ENCODE results near the gene CORO2B.

Gene CORO2B

DNA sequence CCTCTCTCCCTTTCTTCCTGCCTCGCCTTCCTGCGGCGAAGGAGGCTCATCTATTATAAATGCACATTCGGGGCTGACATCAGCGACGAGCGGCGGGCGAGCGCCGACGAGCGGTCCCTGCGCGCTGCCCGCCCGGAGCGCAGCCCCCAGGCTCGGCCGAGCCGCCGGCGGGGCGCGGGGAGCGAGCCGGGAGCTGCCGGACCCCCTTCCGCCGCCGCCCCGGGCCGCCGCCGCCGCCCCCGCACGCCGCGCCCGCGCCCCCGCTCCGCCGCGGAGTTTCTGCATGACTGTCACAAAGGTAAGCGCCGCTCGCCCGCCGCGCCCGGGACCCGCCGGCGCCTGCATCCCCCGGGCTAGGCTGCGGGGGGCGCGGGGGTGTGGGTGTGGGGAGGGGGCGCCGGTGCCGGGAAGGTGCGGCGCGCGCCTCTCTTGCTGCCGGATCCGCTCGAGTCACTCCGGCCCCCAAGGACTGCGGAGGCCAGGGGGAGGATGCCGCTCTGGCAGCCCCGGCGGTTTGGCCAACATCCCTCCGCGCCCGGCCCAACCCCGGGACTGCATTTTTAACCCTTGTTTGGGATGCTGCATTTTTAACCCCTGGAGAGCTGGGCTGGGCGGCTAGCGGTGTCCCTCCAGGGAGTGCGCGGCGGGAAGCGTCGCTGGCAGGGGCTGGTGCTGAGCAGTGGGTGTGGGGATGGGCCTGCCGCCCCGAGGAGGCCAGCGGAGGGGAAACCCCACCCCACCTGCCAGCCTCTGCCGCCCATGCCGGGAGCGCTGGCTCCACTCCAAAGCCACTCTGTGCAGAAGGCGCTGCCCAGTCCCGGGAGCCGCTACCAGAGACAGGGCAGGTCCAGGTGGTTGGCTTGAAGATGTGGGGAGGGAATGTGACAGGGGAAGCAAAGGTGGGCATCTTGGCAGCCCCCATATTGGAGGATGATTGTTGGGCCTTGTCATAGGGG lies at the start of gene CORO2B:
Gene CORO2B (plus strand): TSS at position 14 of the 956 bp plus-strand sequence. CDS start 270 bp downstream, at position 284.
- no peaks in the 10 kb centered on the region for H3K36me3 ChIP-seq (ENCODE audit: control insufficient read depth, insufficient read depth, low read length)
- no peak within 1 kb of the TSS for H3K9ac ChIP-seq (ENCODE audit: low read length)
- peak within 1 kb of the TSS; percentile 60 for H3K4me3 ChIP-seq (ENCODE audit: low read length)
- H3K4me1 ChIP-seq (ENCODE audit: control insufficient read depth, insufficient read depth, low read length) = no peaks in the 10 kb centered on the region
- H3K27me3 ChIP-seq (ENCODE audit: control insufficient read depth, insufficient read depth, low read length) = peaks cover 16% of the 10 kb centered on the region
- peak within 1 kb of the TSS; percentile 23 for H3K27ac ChIP-seq (ENCODE audit: low read depth, low read length)

DNA sequence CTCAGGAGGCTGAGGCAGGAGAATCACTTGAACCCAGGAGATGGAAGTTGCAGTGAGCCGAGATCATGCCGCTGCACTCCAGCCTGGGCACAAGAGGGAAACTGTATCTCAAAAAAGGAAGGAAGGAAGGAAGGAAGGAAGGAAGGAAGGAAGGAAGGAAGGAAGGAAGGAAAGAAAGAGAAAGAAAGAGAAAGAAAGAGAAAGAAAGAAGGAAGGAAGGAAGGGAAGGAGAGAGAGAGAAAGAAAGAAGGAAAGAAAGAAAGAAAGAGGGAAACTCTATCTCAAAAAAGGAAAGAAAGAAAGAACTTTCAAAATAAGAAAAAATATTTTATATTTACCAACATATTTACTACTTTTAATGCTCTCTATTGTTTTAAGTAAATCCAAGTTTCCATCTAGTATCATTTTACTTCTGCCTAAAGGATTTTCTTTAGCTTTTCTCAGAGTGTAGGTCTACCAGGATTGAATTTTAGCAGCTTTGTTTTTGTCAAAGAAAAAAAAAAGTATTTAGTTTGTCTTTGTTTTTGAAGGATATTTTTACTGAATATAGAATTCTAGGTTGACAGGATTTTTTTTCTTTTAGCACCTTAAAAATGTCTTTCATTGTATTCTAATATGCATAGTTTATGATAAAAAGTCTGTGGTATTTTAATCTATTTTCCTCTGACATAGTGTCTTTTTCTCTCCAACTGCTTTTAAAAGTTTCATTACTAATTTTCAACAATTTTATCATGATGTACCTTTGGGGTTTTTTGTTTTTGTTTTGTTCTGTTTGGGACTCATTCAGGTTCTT lies 47.2 kb upstream of the CORO2B start:
- no peak overlapping the region for H3K9ac ChIP-seq (ENCODE audit: low read length)
- peaks cover 4% of the 10 kb centered on the region for H3K27me3 ChIP-seq (ENCODE audit: control insufficient read depth, insufficient read depth, low read length)
- H3K4me3 ChIP-seq (ENCODE audit: low read length) = no peak overlapping the region
- H3K36me3 ChIP-seq (ENCODE audit: control insufficient read depth, insufficient read depth, low read length) = no peaks in the 10 kb centered on the region
- H3K4me1 ChIP-seq (ENCODE audit: control insufficient read depth, insufficient read depth, low read length) = no peaks in the 10 kb centered on the region
- no peak overlapping the region for H3K27ac ChIP-seq (ENCODE audit: low read depth, low read length)

- Histone ChIP-seq H3K9ac (ENCODE audit: low read length) (no peak overlapping the region), H3K4me1 (ENCODE audit: control insufficient read depth, insufficient read depth, low read length) (no peaks in the 10 kb centered on the region), H3K27me3 (ENCODE audit: control insufficient read depth, insufficient read depth, low read length) (peaks cover 4% of the 10 kb centered on the region), H3K36me3 (ENCODE audit: control insufficient read depth, insufficient read depth, low read length) (no peaks in the 10 kb centered on the region), H3K4me3 (ENCODE audit: low read length) (no peak overlapping the region), H3K27ac (ENCODE audit: low read depth, low read length) (no peak overlapping the region)
These were observed 42.3 kb upstream of the CORO2B start for GRCh38 chr15:68536331-68537095.

DNA sequence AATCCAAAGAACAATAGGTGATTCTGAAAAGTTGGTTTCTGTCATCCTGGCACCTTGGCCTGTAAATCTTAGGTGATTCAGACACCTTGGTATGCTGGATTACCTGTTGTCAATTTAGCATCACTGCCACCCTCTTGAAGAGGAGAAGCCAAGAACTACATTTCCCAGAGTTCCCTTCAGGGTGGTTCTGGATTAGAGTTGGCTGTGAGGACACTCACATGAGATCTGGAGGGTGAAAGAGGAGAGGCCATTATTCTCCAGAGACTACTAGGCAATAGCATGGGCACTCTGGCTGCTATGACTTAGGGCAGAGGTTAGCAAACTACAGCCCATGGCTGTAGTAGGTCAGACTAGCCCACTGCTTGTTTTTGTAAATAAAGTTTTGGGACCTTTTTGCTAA lies 41.7 kb upstream of the CORO2B start:
- no peaks in the 10 kb centered on the region for H3K36me3 ChIP-seq (ENCODE audit: control insufficient read depth, insufficient read depth, low read length)
- H3K27ac ChIP-seq (ENCODE audit: low read depth, low read length) = no peak overlapping the region
- H3K27me3 ChIP-seq (ENCODE audit: control insufficient read depth, insufficient read depth, low read length) = peaks cover 4% of the 10 kb centered on the region
- no peak overlapping the region for H3K9ac ChIP-seq (ENCODE audit: low read length)
- no peaks in the 10 kb centered on the region for H3K4me1 ChIP-seq (ENCODE audit: control insufficient read depth, insufficient read depth, low read length)
- no peak overlapping the region for H3K4me3 ChIP-seq (ENCODE audit: low read length)

- Histone ChIP-seq H3K27me3 (ENCODE audit: control insufficient read depth, insufficient read depth, low read length) (peaks cover 4% of the 10 kb centered on the region), H3K36me3 (ENCODE audit: control insufficient read depth, insufficient read depth, low read length) (no peaks in the 10 kb centered on the region), H3K27ac (ENCODE audit: low read depth, low read length) (no peak overlapping the region), H3K4me3 (ENCODE audit: low read length) (no peak overlapping the region), H3K4me1 (ENCODE audit: control insufficient read depth, insufficient read depth, low read length) (no peaks in the 10 kb centered on the region), H3K9ac (ENCODE audit: low read length) (no peak overlapping the region)
These were observed 41.3 kb upstream of the CORO2B start for GRCh38 chr15:68537506-68537905.

GRCh38 chr15:68538311-68538710 lies 40.5 kb upstream of the CORO2B start:
- Histone ChIP-seq H3K27ac (ENCODE audit: low read depth, low read length) (no peak overlapping the region), H3K4me1 (ENCODE audit: control insufficient read depth, insufficient read depth, low read length) (no peaks in the 10 kb centered on the region), H3K9ac (ENCODE audit: low read length) (no peak overlapping the region), H3K36me3 (ENCODE audit: control insufficient read depth, insufficient read depth, low read length) (no peaks in the 10 kb centered on the region), H3K4me3 (ENCODE audit: low read length) (no peak overlapping the region), H3K27me3 (ENCODE audit: control insufficient read depth, insufficient read depth, low read length) (peaks cover 4% of the 10 kb centered on the region)

GRCh38 chr15:68541743-68542142 lies 37.0 kb upstream of the CORO2B start:
- H3K27me3 ChIP-seq (ENCODE audit: control insufficient read depth, insufficient read depth, low read length) = no peaks in the 10 kb centered on the region
- no peaks in the 10 kb centered on the region for H3K4me1 ChIP-seq (ENCODE audit: control insufficient read depth, insufficient read depth, low read length)
- H3K36me3 ChIP-seq (ENCODE audit: control insufficient read depth, insufficient read depth, low read length) = no peaks in the 10 kb centered on the region
- no peak overlapping the region for H3K27ac ChIP-seq (ENCODE audit: low read depth, low read length)
- no peak overlapping the region for H3K9ac ChIP-seq (ENCODE audit: low read length)
- no peak overlapping the region for H3K4me3 ChIP-seq (ENCODE audit: low read length)

DNA sequence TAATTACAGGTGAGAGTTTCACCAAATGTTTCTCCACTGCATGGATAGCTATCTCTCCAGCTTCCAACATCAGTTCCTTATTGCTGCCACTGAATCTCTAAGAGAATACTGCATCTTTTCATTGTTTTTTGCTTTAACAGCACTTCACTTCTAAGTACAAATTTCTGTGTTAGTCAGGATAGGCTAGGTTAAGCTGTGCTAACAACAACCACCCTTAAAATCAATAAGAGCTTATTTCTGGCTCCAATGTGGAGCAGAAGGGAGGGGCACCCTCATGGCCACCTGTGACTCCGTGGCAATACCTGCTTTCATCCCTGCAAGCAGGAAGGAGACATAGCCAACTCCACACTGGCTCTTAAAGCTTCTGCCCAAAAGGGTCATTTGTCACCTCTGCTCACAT lies 36.4 kb upstream of the CORO2B start:
- Histone ChIP-seq H3K27me3 (ENCODE audit: control insufficient read depth, insufficient read depth, low read length) (no peaks in the 10 kb centered on the region), H3K4me1 (ENCODE audit: control insufficient read depth, insufficient read depth, low read length) (no peaks in the 10 kb centered on the region), H3K36me3 (ENCODE audit: control insufficient read depth, insufficient read depth, low read length) (no peaks in the 10 kb centered on the region), H3K27ac (ENCODE audit: low read depth, low read length) (no peak overlapping the region), H3K9ac (ENCODE audit: low read length) (no peak overlapping the region), H3K4me3 (ENCODE audit: low read length) (no peak overlapping the region)

- no peaks in the 10 kb centered on the region for H3K27me3 ChIP-seq (ENCODE audit: control insufficient read depth, insufficient read depth, low read length)
- no peak overlapping the region for H3K9ac ChIP-seq (ENCODE audit: low read length)
- no peaks in the 10 kb centered on the region for H3K4me1 ChIP-seq (ENCODE audit: control insufficient read depth, insufficient read depth, low read length)
- H3K27ac ChIP-seq (ENCODE audit: low read depth, low read length) = no peak overlapping the region
- no peak overlapping the region for H3K4me3 ChIP-seq (ENCODE audit: low read length)
- no peaks in the 10 kb centered on the region for H3K36me3 ChIP-seq (ENCODE audit: control insufficient read depth, insufficient read depth, low read length)
These were observed 36.0 kb upstream of the CORO2B start for GRCh38 chr15:68542771-68543164.

DNA sequence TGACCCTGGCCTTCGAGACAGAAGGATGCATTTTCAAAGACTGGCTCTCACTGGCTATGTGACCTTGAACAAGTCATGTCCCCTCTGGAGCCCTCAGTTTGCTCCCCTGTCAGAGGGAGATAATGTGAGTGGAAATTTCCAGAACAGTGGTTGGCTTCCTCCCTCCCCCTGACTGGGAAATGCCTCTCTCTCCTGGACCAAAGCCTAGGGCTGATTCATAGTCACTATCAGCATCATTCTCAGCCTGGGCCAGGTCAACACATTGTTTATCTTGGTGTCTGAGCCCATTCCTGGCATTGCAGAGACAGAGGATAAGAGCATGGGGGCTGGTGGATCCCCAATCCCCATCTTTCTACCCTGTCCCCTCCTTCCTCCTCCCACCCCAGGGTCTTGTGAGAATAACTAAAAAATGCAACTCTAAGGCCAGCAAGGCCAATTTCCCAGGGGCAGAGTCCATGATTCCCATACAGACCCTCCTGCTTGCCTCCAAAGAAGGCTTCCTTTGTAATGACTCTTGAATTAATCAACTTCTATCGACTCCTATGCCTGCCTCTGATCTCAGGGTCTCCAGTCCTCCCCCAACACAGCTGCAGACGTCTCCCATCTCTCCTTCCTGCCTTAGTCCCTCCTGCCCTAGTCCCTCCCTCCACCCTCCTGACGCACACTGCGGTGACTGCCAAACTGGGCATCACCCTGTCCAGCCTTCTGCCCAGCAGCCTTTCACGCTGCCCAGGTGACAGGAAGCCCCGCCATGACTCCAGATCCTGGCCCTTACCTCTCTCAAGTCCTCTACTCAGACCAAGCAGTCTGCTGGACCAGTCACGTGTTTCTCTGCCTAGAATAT lies 35.4 kb upstream of the CORO2B start:
- Histone ChIP-seq H3K36me3 (ENCODE audit: control insufficient read depth, insufficient read depth, low read length) (no peaks in the 10 kb centered on the region), H3K27me3 (ENCODE audit: control insufficient read depth, insufficient read depth, low read length) (no peaks in the 10 kb centered on the region), H3K4me3 (ENCODE audit: low read length) (no peak overlapping the region), H3K27ac (ENCODE audit: low read depth, low read length) (no peak overlapping the region), H3K9ac (ENCODE audit: low read length) (no peak overlapping the region), H3K4me1 (ENCODE audit: control insufficient read depth, insufficient read depth, low read length) (no peaks in the 10 kb centered on the region)

DNA sequence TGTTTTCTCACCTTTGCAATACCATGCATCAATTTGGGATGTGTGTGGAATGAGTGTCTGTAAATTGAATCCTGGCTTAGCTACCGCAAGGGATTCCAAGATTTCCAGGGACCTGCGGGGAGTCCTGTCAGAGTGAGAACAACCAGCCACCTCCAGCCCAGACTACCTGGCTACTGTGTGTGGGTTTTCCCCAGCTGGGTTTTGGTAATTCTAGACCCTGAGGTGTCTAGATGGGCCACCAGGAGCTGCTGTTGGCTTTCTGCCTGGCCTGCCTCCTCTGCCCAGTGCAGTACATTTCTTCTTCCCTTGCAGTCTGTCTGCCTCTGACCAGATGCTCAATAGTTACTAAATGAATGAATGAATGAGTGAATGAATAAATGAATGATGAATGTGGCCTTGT lies 32.5 kb upstream of the CORO2B start:
- Histone ChIP-seq H3K4me3 (ENCODE audit: low read length) (no peak overlapping the region), H3K4me1 (ENCODE audit: control insufficient read depth, insufficient read depth, low read length) (no peaks in the 10 kb centered on the region), H3K27me3 (ENCODE audit: control insufficient read depth, insufficient read depth, low read length) (no peaks in the 10 kb centered on the region), H3K36me3 (ENCODE audit: control insufficient read depth, insufficient read depth, low read length) (no peaks in the 10 kb centered on the region), H3K9ac (ENCODE audit: low read length) (no peak overlapping the region), H3K27ac (ENCODE audit: low read depth, low read length) (no peak overlapping the region)
